Glomerular visceral epithelial cell (primary cell): ENCODE results near the gene SPATS2.
"Not testable (repeated sequence)": the region's sequence is repeated elsewhere in the genome, so short reads cannot be mapped to it uniquely, and the experiment has no call there.

Source experiments
- DNase-seq: peaks from one replicate; pipeline ENCODE4 v3.0.0-alpha.2; 2016; ENCODE audit errors: extremely low spot score

Gene SPATS2

DNA sequence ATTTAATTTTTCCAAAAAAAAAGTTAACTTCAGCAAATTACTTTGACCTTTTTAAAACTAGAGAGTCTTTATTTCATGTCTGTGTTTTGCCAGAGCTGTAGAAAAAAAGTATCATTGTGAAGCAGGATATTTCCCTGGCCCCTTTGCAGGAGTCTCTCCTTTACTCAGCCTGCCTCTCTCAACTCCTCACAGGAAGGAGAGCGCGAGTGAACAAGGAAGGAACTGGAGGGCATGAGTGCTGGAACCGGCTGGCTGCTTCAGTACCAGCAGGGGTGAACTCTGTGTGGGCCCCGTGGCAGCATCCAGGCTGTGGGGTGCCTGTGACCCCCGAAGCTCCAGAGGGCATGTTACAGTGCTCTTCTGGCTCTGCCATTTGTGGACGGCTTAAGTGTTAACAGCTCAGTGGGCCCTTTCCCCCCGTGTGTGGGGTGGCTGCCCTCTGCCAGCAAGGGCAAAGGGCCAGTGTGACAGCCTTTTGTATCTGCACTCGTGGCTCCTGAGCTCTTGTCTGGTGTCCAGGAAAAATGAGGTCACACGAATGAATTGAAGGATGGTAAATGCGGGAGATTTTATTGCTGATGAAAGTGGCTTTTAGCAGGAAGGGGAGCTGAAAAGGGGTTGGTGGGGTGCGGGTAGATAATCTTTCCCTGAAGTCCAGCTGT, 95.0 kb downstream of the SPATS2 start:
- DNase-seq = no peak

DNA sequence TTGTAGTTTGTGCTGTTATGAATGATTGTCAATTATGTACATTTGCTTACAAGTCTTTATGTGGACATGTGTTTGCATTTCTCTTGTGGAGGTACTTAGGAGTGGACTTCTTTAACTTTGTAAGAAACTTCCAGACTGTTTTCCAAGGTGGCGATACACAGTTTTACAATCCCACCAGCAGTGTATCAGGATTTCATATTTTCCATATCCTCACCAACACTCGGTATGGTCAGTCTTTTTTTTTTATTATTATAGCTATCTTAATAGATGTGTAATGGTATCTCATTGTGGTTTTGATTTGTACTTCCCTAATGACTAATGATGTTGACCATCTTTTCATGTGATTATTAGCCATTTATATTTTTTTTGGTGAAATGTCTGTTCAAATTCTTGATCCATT, 97.9 kb downstream of the SPATS2 start:
- DNase-seq = no peak

DNA sequence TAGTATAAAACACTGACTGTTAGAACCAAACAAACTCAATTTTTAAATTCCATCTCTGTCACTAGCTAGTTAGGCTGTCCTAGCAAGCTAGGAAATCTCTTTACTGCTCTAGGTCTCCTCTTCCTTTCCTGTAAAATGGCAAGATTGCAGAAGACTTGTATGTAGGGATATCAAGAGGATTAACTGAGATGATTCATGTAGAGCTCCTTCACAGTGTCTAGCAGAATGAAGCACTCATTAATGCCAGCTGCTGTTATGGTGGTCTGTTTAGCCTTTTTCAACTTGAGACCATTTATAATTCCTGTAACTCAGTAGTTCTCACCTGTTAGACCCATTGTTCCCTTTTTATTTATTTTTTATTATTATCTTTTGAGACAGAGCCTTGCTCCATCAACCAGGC, 103.7 kb downstream of the SPATS2 start:
- DNase-seq = no peak

DNA sequence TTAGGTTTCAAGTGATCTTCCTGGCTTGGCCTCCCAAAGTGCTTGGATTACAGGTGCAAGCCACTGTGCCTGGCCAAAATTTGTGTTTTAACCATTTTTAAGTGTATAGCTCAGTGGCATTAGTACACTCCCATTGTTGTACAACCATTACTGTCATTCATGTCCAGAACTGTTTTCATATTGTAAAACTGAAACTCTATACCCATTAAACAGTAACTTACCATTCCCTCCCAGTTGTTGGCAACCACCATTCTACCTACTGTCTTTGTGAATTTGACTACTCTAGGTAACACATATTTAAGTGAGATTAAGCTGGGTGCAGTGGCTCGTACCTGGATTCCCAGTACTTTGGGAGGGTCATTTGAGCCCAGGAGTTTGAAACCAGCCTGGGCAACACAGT, 104.3 kb downstream of the SPATS2 start:
- no peak for DNase-seq

DNA sequence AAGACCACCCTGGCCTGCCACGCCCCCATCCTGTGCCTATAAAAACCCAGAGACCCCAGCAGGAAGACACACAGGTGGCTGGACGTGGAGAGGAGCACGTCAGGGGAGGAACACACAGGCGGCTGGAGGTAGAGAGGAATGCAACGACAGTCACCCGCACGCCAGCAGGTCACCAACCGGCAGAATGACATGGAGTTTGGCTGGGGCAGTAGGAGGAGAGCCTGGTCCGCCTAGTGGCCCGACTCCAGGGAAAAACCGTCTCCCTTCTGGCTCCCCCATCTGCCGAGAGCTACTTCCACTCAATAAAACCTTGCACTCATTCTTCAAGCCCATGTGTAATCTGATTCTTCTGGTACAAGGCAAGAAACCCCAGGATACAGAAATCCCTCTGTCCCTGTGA, 108.8 kb downstream of the SPATS2 start:
- no peak for DNase-seq

DNA sequence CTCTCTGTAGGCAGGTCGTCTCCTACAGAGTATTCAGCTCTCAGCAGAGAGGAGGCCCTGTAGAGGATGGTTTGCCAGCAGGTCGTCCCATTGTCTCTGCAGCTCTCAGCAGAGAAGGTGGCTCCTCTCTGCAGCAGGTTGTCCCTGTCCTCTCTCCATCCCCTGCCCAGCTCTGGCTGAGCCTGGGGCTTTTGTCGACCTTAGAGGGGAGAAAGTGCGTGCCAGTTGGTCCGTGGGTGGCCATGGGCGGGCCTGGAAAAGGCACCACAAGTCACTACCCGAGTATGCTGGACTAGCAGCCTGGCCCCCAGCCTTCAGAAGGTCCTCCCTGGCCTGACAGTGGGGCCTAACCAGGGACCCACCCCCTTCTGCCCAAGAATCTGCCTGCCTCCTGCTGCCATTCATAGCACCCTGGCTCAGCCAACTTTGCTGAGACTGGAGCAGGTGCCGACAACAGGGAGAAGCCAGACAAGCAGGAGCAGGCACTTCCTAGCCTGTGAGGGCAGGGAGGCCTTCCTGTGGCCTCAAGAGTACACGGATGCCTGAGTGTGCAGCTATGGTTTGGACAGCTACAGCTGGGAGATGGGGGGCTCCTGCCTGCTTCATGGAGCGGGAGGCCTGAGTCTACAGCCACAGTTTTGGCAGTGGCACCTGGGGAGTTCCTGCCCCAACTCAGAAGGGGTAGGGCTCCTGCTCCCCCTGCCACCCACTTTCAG, 111.8 kb downstream of the SPATS2 start:
- DNase-seq = no peak

DNA sequence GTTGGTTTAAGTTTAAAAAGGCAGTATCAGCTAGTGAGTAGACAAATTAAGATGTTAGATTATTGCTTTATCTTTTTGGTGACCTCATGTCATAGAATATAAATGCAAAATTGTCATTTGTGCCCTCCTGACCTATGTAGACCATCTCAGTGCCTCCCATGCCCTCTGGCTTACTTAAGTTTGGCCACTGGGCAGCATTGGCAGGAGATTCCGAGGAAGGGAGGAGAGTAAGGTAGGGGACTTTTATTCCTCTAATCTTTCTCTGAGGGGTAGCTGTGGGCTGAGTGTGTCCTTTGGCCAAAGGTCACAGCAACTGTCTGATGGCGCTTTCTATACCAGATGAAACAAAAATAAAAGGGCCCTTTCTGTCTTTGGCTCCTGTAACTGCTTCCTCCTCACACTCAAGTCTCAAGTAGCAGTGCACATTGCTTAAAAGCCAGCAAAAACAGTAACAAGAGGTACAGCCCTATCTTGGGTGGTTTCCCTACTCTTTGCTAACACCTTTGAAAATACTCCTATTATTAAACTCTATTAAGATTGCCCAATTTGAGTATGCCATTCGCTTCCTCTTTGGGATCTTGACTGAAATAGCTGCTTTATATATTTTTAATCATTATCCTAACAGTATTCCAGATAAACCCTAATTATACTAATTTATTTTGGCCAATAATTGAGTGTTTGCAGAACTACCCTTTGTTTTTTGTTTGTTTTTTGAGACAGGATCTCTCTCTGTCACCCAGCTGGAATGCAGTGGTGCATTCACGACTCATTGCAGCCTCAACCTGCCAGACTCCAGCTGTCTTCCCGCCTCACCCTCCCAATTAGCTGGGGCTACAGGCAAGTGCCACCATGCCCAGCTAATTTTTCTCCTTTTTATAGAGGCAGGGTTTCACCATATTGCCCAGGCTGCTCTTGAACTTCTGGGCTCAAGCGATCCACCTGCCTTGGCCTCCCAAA, 115.1 kb downstream of the SPATS2 start:
- DNase-seq = peak; percentile 35

DNA sequence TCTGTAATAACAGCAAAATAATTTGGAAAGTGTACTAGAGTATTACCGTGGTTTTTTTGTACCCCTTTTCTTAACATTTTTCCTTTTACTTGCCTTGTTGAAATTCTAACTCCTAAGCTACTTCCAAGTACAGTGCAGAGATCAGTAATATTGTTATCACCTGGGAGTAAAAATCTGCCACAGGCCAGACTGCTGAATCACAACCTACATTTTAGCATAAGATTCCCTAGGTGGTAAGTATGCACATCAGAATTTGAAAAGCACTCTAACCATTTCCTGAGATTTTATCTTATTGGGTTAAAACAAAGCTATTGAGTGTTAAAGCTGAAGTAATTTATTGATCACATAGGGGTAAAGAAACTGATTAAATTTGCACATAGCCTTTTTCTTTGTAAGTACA, 116.4 kb downstream of the SPATS2 start:
- DNase-seq = no peak

DNA sequence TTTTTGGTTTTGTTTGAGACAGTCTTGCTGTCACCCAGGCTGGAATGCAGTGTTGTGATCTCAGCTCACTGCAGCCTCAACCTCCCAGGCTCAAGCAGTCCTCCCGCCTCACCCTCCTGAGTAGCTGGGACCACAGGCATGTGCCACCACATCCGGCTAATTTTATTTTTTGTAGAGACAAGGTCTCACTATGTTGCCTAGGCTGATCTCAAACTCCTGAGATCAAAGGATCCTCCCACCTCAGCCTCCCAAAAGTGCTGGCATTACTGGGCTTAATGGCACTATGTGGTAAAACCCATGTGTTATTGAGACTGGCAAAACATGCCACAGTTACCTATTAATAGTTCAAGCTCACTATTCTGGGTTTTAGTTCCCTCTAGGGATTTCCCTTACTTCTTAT, 120.3 kb downstream of the SPATS2 start:
- peak; percentile 83 for DNase-seq

DNA sequence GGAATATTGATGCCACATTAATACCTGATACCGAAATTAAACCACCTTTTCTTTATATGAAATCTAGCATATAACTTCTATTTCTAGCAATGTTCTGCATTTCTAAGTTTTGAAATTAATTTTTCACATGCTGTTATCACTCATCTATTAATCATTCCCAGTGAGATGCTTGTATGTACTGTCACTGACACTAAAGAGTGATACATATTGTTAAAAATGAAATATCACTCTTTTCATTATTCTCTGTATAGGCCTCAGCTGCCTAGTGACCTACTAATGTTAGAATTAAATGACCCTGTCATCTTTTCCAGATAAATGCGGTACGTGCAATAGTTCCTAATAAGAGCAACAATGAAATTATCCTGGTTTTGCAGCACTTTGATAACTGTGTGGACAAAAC, 121.9 kb downstream of the SPATS2 start:
- DNase-seq = no peak

DNA sequence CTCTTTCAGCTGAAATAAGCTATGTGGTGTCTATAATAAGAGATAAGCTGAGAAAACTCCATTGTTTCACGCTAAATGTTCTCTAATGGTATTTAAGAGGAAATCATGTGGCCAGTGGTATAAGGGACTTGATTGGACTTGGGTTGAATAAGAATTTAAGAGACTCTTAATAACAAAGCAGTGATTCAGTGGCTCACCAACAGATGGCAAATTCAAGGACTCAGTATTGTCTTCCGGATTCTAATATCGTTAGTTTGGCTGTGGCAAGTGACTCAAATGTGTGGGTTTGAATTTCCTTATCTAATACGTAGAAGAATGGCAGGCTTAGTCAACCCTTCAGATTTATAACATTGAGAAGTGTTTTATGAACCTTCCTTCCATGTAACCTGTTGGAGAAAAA, 122.5 kb downstream of the SPATS2 start:
- DNase-seq = peak; percentile 76

DNA sequence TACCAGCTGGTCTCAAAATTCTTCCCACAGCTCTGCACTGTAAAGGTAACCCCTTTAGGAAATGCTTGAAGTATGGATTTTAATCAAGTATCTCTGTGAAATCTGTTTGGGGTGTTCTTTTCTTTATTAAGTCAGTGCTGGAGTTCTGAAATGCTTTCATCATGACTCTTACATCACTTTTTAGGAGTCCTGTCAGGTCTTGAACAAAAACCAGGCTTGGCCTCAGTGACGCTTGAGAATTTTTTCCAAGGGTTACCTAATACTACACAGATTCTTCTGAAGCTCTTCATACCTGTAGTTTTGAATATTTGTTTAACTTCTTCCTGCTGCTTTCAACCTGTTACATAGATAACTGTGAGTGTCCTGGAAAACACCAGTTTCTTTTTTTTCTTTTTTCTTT, 124.6 kb downstream of the SPATS2 start:
- no peak for DNase-seq

DNA sequence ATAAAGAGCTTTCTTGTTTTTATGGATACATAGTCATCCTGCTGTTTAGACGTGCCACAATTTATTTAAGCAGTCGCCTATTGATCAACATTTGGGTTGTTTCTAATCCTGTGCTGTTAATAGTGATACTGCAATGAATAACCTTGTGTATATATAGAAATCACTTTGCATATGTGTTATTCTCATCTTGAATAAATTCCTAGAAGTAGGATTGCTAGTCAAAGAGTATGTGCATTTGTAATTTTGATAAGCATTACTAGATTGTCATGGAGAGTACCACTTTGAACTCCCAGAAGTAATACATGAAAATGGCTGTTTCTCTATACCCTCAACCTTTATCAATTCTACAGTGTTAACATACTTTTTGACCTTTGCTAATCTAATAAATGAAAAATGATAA, 126.6 kb downstream of the SPATS2 start:
- no peak for DNase-seq

DNA sequence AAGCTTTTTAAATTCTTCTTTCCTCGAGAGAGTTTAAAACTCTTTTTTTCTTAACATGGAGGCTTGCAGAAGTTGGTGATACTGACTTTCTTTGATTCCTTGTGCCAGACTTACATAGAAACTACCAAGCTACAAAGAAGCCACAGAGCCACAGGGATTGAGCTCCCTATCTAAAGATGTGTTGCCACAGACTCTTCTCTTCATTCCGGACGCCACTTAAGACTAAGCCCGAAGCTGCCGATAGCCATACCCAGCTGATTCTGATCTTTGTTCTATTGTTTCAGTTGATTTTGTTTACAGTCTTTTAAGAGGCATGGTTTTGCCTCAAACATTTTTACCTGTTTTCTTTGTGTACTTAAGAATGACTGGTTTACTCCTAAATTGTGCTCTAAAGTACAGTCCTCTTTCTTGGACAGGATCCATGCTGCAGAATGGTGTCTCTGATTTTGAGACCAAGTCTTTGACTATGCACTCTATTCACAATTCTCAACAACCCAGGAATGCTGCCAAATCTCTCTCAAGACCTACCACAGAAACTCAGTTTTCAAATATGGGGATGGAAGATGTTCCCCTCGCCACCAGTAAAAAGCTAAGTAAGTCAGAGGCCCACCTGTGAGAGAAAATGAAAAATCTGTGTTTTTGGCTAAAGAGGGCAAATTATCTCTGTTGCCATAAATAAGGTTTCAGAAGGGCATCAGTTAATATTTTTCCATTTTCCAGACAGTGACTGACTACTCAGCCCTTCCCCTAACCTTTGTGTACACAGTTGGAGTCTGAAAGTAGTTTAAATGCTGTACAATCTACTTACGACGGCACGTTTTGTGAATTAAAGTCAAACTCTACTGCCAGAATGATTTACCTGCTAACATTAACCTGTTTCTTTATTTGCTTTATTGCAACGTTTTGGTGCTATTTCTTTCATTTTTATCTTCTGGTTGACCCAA, 129.4 kb downstream of the SPATS2 start:
- DNase-seq = no peak

DNA sequence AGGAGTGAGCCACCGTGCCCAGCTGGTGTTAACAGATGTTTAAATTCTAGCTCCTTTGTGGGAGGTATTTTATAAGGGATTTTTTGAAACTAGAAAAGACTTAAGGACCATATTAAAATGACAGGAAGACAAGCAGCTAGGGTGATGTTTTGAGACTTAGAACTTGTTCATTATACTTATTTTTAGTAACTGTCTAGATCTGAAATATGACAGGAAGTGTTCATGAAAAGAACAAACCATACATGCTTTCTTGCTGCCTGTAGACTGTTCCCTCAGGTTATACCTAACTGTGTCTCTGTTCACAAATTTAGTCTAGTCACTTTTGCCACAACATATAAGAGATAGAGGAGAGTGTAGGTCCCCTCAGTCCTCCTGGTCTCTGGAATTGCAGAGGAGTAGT, 134.6 kb downstream of the SPATS2 start:
- DNase-seq = no peak

DNA sequence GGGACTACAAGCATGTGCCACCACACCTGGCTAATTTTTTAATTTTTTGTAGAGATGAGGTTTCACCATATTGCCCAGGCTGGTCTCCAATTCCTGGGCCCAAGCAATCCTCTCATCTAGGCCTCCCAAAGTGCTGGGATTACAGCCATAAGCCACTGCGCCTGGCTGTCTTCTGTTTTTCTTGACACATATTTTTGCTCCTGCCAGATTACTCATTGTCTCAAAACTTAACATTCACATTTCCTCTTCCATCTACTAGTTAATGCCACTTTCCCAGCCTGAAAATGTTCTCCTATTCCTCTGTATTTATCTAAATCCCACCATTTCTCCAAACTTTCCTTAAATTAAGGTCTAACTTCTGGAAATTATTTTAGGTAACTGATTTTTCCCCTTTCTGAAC, 135.3 kb downstream of the SPATS2 start:
- no peak for DNase-seq

DNA sequence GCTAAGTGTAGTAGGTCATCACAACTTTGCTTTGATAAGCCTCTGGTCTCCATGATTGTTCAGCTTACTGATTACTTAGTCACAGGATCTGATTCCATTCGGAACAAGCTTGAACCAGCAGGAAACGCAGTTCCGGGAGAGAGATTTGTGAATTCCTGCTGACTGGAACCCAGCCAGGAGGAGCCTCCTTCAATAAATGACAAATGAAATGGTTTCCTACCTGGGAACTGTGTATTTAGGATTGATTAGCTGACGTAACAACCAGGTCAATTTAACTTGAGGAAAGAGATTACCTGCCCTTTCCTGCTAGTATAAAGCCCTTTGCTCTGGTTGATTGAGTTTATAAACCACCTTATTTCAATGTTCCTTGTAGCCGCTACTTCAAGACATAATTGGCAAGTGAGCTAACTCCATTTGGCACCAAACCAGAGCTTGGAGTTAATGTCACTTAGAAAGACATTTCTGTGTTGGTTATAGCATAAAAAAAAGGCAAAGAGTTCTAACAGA, 136.5 kb downstream of the SPATS2 start:
- DNase-seq = peak; percentile 85

DNA sequence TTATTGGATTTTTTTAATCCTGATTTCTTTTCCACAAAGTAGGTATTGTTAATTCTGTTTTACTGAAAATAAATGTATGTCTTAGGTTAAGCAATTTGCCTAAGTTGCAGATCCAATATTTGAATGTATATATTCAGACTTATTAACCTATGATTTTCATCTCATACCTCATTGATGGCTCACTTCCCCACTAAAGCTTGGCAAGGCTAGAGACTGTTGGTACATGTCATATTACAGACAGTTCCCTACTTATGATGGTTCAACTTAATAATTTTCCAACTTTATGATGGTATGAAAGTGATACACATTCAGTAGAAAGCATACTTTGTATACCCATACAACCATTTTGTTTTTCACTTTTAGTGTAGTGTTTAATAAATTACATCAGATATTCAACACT, 138.4 kb downstream of the SPATS2 start:
- DNase-seq = no peak

DNA sequence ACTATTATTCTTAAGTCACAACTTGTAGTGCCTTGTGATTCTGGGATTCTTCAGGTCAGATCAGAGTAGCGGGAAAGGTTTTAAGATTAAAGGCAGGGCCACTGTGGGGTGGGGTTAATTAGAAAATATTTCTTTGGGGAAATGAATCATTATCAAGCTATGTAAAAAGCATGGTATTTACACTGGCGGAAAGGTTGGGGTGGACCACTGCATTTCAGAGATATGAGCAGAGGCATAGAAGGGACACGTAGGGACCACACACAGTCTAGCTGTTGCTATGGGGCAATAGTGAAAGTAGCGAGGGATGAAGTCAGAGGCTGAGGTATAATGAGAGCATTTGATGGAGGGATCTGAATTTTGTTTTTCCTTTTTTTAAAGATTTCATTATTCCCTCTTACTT, 139.9 kb downstream of the SPATS2 start:
- DNase-seq = peak; percentile 91

DNA sequence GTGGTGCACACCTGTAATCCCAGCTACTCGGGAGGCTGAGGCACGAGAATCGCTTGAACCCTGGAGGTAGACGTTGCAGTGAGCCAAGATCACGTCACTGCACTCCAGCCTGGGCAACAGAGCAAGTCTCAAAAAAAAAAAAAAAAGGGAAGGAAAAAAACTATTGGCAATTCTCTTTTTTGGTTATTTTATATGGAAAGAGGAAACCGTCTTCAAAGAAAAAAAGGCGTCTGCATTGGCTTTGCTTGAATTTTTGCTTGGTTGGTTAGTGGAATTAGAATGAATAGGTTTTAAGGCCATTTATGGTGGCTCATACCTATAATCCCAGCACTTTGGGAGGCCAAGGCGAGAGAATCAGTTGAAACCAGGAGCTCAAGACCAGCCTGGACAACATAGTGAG, 142.4 kb downstream of the SPATS2 start:
- DNase-seq = not testable (repeated sequence)

DNA sequence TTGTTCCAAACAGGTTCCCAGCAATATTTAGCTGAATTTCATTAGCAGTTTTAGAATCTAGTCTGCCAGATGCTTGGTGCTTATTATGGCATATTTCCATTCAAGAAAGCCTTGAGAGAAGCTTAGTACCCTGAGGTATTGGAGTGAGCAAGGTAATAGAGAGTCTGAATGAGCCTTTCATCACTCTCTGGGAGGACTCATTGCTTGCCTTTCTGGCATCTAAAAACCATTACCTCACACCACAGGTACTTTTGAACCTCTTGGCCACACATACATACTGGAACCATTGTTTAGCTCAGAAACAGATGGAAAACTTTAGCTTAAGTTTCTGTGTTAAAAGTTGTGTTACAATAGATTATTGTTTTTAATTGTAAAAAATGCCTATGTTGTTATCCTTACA, 144.1 kb downstream of the SPATS2 start:
- DNase-seq = no peak
